Endothelial cell (in vitro differentiated cells): ENCODE measurements around the gene MEG3. TPM values are rescaled to one million over a fixed set of nuclear protein-coding genes. Genes with fewer than 3 reads are reported as not detected.

Experiments
- DNase-seq: peaks from one replicate; pipeline ENCODE4 v3.0.0; 2021; ENCODE audit warnings: low spot score
- H3K27ac Mint-ChIP-seq: one replicate; pipeline ENCODE4 v1.8.0; 2021; ENCODE audit warnings: mixed read lengths, inconsistent platforms; ENCODE audit not compliant: unreplicated experiment
- H3K27me3 Mint-ChIP-seq: one replicate; pipeline ENCODE4 v1.8.0; 2021; ENCODE audit warnings: mild to moderate bottlenecking, moderate library complexity, mixed read lengths, inconsistent platforms; ENCODE audit not compliant: unreplicated experiment
- H3K36me3 Mint-ChIP-seq: one replicate; pipeline ENCODE4 v1.8.0; 2021; ENCODE audit warnings: mild to moderate bottlenecking, low read depth, mixed read lengths, inconsistent platforms; ENCODE audit not compliant: unreplicated experiment
- H3K4me1 Mint-ChIP-seq: one replicate; pipeline ENCODE4 v1.8.0; 2021; ENCODE audit warnings: mild to moderate bottlenecking, mixed read lengths, inconsistent platforms; ENCODE audit not compliant: unreplicated experiment
- H3K4me3 Mint-ChIP-seq: one replicate; pipeline ENCODE4 v1.8.0; 2021; ENCODE audit warnings: mild to moderate bottlenecking, mixed read lengths, inconsistent platforms; ENCODE audit not compliant: unreplicated experiment
- H3K9me3 Mint-ChIP-seq: one replicate; pipeline ENCODE4 v1.8.0; 2021; ENCODE audit warnings: mixed read lengths, inconsistent platforms; ENCODE audit not compliant: unreplicated experiment
- total RNA-seq: library from RNA; stranded (reverse); fragmentation: NEBNext Ultra II Directional; extraction: Animal tissue kit (Norgen Biotek cat#: 25700); gene quantifications from one replicate; pipeline ENCODE4 v1.2.1, GENCODE V29; 2021; ENCODE audit not compliant: unreplicated experiment
- TF ChIP-seq, protein P1 (sequence below): fragments of 200-600 bp; sonication (generic); IDR thresholded peaks from one replicate; pipeline ENCODE4 v1.5.0; 2021; ENCODE audit warnings: antibody characterized with exemption; ENCODE audit not compliant: unreplicated experiment

Gene MEG3
- total RNA-seq, 1 donor from 2014 or later, result not detected

DNA sequence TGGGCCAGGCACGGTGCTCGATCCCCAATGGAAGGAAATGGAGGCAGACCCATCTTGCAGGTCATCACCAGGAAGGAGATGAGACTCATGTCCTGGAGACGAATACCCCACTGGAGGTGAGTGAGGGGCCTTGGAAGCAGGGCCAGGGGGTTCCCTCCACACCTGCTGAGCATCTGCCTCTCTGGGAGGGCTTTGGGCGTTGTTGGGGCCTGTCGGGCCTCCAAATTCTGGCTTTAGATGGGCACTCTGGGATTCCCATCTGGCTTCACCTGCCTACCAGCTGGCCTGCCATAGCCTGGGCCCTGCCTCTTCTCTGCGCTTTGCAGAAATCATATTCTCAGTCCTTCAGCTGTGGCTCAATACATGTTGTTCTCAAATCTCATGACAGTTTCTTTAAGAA lies 63.7 kb downstream of the MEG3 start:
- no peak for DNase-seq
- H3K9me3 Mint-ChIP-seq, result no peaks in the 10 kb centered on the region
- H3K27me3 Mint-ChIP-seq, result no peaks in the 10 kb centered on the region
- no peaks in the 10 kb centered on the region for H3K36me3 Mint-ChIP-seq
- H3K4me3 Mint-ChIP-seq, result no peak overlapping the region
- TF ChIP-seq, protein P1, sequence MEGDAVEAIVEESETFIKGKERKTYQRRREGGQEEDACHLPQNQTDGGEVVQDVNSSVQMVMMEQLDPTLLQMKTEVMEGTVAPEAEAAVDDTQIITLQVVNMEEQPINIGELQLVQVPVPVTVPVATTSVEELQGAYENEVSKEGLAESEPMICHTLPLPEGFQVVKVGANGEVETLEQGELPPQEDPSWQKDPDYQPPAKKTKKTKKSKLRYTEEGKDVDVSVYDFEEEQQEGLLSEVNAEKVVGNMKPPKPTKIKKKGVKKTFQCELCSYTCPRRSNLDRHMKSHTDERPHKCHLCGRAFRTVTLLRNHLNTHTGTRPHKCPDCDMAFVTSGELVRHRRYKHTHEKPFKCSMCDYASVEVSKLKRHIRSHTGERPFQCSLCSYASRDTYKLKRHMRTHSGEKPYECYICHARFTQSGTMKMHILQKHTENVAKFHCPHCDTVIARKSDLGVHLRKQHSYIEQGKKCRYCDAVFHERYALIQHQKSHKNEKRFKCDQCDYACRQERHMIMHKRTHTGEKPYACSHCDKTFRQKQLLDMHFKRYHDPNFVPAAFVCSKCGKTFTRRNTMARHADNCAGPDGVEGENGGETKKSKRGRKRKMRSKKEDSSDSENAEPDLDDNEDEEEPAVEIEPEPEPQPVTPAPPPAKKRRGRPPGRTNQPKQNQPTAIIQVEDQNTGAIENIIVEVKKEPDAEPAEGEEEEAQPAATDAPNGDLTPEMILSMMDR, result no peak
- peaks cover 4% of the 10 kb centered on the region for H3K4me1 Mint-ChIP-seq
- no peak overlapping the region for H3K27ac Mint-ChIP-seq

DNA sequence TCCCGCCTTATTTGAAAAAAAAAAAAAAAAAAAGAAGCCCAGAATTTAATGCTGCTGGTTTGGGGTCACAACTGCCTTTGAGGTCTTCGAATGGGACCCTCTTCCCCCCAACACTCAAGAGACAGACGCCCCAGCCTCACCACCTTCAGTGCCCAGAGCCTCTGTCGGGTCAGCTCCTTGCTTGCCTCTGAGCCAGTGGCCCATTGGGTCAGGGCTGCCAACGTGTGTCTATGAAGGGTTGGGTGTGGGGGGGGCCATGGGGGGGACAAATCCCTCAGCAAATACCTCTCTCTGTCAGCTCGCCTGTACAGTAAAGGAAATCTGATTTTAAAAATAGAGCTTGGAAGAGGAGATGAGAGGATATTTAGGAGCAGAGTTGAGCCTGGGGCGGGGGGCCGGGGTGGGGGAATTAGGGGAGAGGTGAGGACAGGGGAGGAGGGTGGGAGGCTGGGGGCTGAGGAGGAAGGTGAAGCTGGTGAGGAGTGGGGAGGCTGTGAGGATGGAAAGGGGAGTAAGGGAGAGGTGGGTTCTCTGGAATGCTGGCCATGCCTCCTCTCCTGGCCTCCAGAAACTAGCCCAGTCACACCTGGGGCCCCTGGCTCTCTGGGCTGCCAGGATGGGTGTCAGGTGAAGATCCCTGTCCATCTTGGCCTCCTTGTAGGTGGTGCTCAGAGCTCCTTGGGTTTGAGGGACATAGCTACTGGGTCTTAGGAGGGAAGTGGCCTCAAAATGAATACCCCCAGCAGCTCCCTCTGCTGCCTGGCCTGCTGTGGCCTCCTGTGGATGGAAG lies 64.3 kb downstream of the MEG3 start:
- Mint-ChIP-seq H3K36me3 (no peaks in the 10 kb centered on the region), H3K4me3 (no peak overlapping the region), H3K4me1 (peaks cover 4% of the 10 kb centered on the region), H3K9me3 (no peaks in the 10 kb centered on the region), H3K27me3 (no peaks in the 10 kb centered on the region), H3K27ac (no peak overlapping the region)
- DNase-seq, result no peak
- TF ChIP-seq, protein P1, result no peak

DNA sequence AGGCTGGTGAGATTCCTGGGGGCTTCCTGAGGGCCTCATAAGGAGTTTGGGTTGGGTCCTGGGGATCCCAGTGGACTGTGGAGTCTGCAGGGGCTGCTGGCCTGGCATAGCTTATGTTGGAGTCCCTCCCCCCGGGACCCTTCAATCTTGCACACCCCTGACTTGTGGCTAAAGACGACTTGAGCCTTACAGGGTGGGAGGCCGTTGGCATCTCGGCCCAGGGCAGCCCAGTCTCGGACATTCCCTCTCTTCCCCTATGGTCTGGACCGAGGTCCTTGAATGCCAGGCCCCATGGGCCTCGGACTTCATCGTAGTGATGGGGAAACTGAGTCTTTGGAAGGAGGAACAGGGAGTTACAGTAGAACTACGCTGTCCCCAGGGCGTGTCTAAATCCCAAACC lies 65.1 kb downstream of the MEG3 start:
- H3K4me3 Mint-ChIP-seq, result no peak overlapping the region
- peaks cover 4% of the 10 kb centered on the region for H3K4me1 Mint-ChIP-seq
- no peak for DNase-seq
- no peak overlapping the region for H3K27ac Mint-ChIP-seq
- TF ChIP-seq, protein P1, result no peak
- H3K27me3 Mint-ChIP-seq, result no peaks in the 10 kb centered on the region
- no peaks in the 10 kb centered on the region for H3K36me3 Mint-ChIP-seq
- H3K9me3 Mint-ChIP-seq, result no peaks in the 10 kb centered on the region

DNA sequence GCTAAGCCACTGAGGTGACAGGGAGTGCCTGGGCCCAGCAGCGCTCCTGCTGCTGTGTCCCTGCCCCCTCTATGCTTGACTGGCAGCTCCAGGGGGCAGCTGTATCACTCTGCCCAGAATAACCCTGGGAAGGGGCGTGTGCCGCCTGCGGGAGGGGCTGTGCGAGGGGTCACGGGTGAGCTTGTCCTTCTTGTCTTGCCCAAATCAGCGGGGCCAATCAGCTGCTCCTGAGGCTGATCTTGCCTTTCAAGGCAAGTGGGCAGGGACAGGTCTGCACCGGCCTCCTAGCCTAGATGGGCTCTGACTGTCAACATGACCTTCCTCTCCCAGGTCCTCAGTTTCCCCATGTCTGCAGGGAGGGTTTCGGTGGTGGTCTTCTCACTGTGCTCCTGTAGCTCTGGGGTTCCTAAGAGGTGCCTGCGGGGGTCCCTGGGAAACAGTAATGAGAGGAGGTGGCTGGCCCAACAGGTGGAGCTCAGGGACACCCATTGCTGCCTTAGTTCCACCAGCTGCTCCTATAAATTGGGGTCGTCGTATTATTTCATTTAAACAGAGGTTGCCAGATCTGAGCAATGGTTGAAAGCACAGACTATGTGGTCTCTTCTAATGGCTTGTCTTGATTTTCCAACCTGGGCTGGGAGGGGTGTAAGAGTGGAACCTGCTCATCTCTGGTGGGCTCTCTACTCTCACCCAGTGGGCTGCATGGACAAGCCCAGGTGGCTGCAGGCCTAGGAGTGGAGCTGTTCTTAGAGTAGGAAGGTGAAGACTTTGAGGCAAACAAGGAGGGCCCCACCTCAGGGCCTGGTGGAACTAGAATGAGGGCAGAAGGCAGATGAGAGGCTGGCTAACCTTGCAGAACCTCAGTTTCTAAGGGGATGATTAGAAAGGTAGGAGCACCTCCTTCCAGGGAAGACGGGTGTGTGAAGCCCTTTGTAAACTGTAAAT lies 65.9 kb downstream of the MEG3 start:
- H3K27ac Mint-ChIP-seq, result no peak overlapping the region
- H3K9me3 Mint-ChIP-seq, result no peaks in the 10 kb centered on the region
- H3K36me3 Mint-ChIP-seq, result no peaks in the 10 kb centered on the region
- H3K4me3 Mint-ChIP-seq, result no peak overlapping the region
- peaks cover 4% of the 10 kb centered on the region for H3K4me1 Mint-ChIP-seq
- TF ChIP-seq, protein P1, result no peak
- no peak for DNase-seq
- no peaks in the 10 kb centered on the region for H3K27me3 Mint-ChIP-seq
